SK-N-MC (cell line): ENCODE measurements around the gene FAM9C.
A peak's percentile ranks its signal among the peaks of the same experiment; 100 is the strongest.

ENCODE experiments used
- DNase-seq: peaks from one replicate; pipeline ENCODE4 v3.0.0-alpha.2; 2011; ENCODE audit warnings: low read depth, low spot score
- H3K27ac ChIP-seq: fragments of 200-600 bp; sonication (generic); 2 replicates; pipeline ENCODE4 v1.5.1; 2016; ENCODE audit warnings: mixed run types
- H3K36me3 ChIP-seq: fragments of 200-600 bp; sonication (generic); 2 replicates; pipeline ENCODE4 v1.6.1; 2017; ENCODE audit warnings: antibody characterized with exemption, low read length, mixed read lengths; ENCODE audit not compliant: insufficient read depth
- H3K4me3 ChIP-seq: fragments of 200-600 bp; sonication (generic); 2 replicates; pipeline ENCODE4 v1.5.1; 2016
- H3K9ac ChIP-seq: fragments of 200-600 bp; sonication (generic); 2 replicates; pipeline ENCODE4 v1.8.0; 2017; ENCODE audit warnings: mixed run types, mixed read lengths; ENCODE audit not compliant: insufficient read length
- H3K9me3 ChIP-seq: fragments of 200-600 bp; sonication (generic); 2 replicates; pipeline ENCODE4 v1.6.1; 2017; ENCODE audit warnings: low read depth, mild to moderate bottlenecking, antibody characterized with exemption, low read length, moderate library complexity, mixed read lengths
- EZH2 ChIP-seq: fragments of 200-600 bp; sonication (generic); IDR thresholded peaks from one replicate; pipeline ENCODE4 v1.6.1; 2017; ENCODE audit warnings: antibody characterized with exemption
- FOXP2 ChIP-seq: optimal IDR thresholded peaks from 2 replicates; pipeline ENCODE3; 2011; ENCODE audit warnings: mild to moderate bottlenecking, moderate library complexity; ENCODE audit not compliant: insufficient read depth; ENCODE audit errors: extremely low read length, control extremely low read depth
- POLR2AphosphoS5 ChIP-seq: IDR thresholded peaks from 2 replicates; pipeline ENCODE4 v1.6.1; 2012; ENCODE audit warnings: mild to moderate bottlenecking, low read depth, low read length, borderline replicate concordance

Gene FAM9C

GRCh38 chrX:13001961-13002671, 42.3 kb downstream of the FAM9C start:
- Histone ChIP-seq H3K9ac (no peak overlapping the region), H3K36me3 (no peaks in the 10 kb centered on the region), H3K27ac (no peak overlapping the region), H3K4me3 (no peak overlapping the region), H3K9me3 (no peaks in the 10 kb centered on the region)
- no peak for TF ChIP-seq EZH2
- no peak for TF ChIP-seq FOXP2
- no peak for DNase-seq

- Histone ChIP-seq H3K36me3 (no peaks in the 10 kb centered on the region), H3K9ac (no peak overlapping the region), H3K27ac (no peak overlapping the region), H3K9me3 (no peaks in the 10 kb centered on the region), H3K4me3 (no peak overlapping the region)
- TF ChIP-seq FOXP2 (no peak), POLR2AphosphoS5 (no peak), EZH2 (no peak)
- DNase-seq, result no peak
Observed at GRCh38 chrX:13001097-13001496, 43.3 kb downstream of the FAM9C start.

GRCh38 chrX:13000301-13000811, 44.1 kb downstream of the FAM9C start:
- no peak for DNase-seq
- Histone ChIP-seq H3K4me3 (peak overlapping the region; percentile 58), H3K36me3 (no peaks in the 10 kb centered on the region), H3K27ac (no peak overlapping the region), H3K9me3 (no peaks in the 10 kb centered on the region), H3K9ac (no peak overlapping the region)
- TF ChIP-seq FOXP2, result no peak
- TF ChIP-seq EZH2, result no peak
- no peak for TF ChIP-seq POLR2AphosphoS5

GRCh38 chrX:12999422-12999821, 45.0 kb downstream of the FAM9C start:
- DNase-seq, result no peak
- no peaks in the 10 kb centered on the region for H3K9me3 ChIP-seq
- no peak overlapping the region for H3K9ac ChIP-seq
- H3K4me3 ChIP-seq, result no peak overlapping the region
- TF ChIP-seq POLR2AphosphoS5 (no peak), FOXP2 (no peak), EZH2 (no peak)
- no peaks in the 10 kb centered on the region for H3K36me3 ChIP-seq
- no peak overlapping the region for H3K27ac ChIP-seq

- Histone ChIP-seq H3K9ac (no peak overlapping the region), H3K4me3 (no peak overlapping the region), H3K36me3 (no peaks in the 10 kb centered on the region), H3K9me3 (no peaks in the 10 kb centered on the region), H3K27ac (no peak overlapping the region)
- no peak for DNase-seq
- TF ChIP-seq FOXP2, result no peak
Observed at GRCh38 chrX:12997906-12998687, 46.3 kb downstream of the FAM9C start.

GRCh38 chrX:12996934-12997435, 47.4 kb downstream of the FAM9C start:
- Histone ChIP-seq H3K4me3 (no peak overlapping the region), H3K9me3 (no peaks in the 10 kb centered on the region), H3K36me3 (no peaks in the 10 kb centered on the region), H3K27ac (no peak overlapping the region), H3K9ac (no peak overlapping the region)
- TF ChIP-seq EZH2 (no peak), POLR2AphosphoS5 (no peak), FOXP2 (no peak)
- no peak for DNase-seq

- no peaks in the 10 kb centered on the region for H3K36me3 ChIP-seq
- TF ChIP-seq FOXP2 (no peak), POLR2AphosphoS5 (no peak), EZH2 (no peak)
- no peaks in the 10 kb centered on the region for H3K9me3 ChIP-seq
- H3K27ac ChIP-seq, result no peak overlapping the region
- H3K4me3 ChIP-seq, result no peak overlapping the region
- no peak overlapping the region for H3K9ac ChIP-seq
- DNase-seq, result no peak
Observed at GRCh38 chrX:12994321-12994720, 50.1 kb downstream of the FAM9C start.

GRCh38 chrX:12993826-12994225, 50.6 kb downstream of the FAM9C start:
- no peaks in the 10 kb centered on the region for H3K9me3 ChIP-seq
- H3K27ac ChIP-seq, result no peak overlapping the region
- TF ChIP-seq FOXP2, result no peak
- TF ChIP-seq POLR2AphosphoS5, result no peak
- no peak for TF ChIP-seq EZH2
- H3K9ac ChIP-seq, result no peak overlapping the region
- no peak overlapping the region for H3K4me3 ChIP-seq
- no peak for DNase-seq
- no peaks in the 10 kb centered on the region for H3K36me3 ChIP-seq
